GM20000 (cell line): Measurements from ENCODE around the gene MED29.

ENCODE experiments used
- DNase-seq: peaks from one replicate; pipeline ENCODE4 v3.0.0; 2012; ENCODE audit warnings: low spot score
- CTCF ChIP-seq: IDR thresholded peaks from 2 replicates; pipeline ENCODE4 v1.5.1; 2012; ENCODE audit warnings: mild to moderate bottlenecking, control low read depth; ENCODE audit errors: extremely low read depth, missing control alignments

Gene MED29

GRCh38 chr19:39415111-39416046 lies 24.2 kb downstream of the MED29 start:
- no peak for DNase-seq
- no peak for TF ChIP-seq CTCF

DNA sequence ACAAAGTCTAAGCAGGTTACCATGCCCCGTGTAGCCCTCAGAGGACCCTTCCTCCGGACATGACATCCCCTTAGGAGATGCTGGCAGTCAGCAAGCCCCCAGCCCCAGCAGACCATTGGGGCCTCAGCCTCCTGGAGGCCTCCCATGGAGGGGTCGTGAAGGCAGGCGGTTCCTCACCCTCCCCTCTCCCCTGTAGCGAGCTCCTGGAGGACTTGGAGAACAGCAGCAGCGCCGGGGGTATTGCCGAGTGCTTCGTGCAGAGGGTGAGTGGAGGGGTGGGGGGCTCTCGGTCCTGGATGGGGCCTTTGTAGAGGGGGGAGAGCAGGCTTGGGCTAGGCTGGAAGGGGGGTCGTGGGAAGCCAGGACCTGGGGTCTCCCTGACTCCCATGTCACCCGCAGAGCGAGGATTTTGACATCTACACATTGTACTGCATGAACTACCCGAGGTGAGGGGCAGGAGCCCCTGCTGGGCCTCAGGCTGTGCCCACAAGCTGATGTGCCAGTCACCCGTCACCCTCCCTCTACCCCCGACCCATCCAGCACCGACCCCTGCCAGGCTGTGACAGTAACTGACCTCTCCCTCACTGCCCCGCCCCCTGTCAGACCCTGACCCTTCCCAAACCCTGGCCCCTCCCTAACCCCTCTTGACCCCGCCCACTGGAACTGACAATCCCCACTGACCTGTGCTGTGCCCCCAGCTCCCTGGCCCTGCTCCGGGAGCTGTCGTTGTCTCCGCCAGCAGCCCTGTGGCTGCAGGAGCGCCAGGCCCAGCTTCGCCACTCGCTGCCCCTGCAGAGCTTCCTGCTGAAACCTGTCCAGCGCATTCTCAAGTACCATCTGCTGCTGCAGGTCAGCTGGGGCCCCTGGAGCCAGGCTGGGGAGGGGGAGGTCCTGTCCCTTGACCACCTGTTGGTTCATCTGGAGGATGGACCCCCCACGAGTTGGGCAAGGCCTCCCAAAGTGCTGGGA lies 25.3 kb downstream of the MED29 start:
- no peak for DNase-seq
- no peak for TF ChIP-seq CTCF

GRCh38 chr19:39417463-39418181 lies 26.4 kb downstream of the MED29 start:
- DNase-seq, result no peak
- no peak for TF ChIP-seq CTCF

DNA sequence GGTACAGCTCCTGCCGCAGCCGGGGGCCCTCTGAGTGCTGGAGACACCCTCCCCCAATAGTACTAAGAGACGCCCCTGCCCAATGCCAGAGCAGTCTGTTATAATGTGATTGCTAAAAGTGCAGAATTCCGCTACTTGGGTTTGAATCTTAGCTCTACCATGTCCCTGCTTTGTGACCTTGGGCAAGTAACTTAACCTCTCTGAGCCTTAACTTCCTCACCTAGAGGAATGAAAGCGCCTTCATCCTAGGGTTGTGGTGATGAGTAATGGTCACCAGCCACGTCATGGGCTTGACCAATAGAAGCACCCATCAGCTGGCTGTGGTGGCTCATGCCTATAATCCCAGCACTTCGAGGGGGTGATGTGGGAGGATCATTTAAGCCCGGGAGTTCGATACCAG lies 27.8 kb downstream of the MED29 start:
- no peak for DNase-seq

GRCh38 chr19:39420769-39421168 lies 29.6 kb downstream of the MED29 start:
- no peak for TF ChIP-seq CTCF
- DNase-seq, result no peak

More for the DNA sequence above, 27.8 kb downstream of the MED29 start:
- TF ChIP-seq CTCF, result no peak

GRCh38 chr19:39422020-39422419 lies 30.8 kb downstream of the MED29 start:
- no peak for TF ChIP-seq CTCF

More at GRCh38 chr19:39422020-39422419, 30.8 kb downstream of the MED29 start:
- no peak for DNase-seq
